ENCODE measurements around the gene PLD4. TPM values are rescaled to one million over a fixed set of nuclear protein-coding genes. Genes with fewer than 3 reads are reported as not detected.
"Not testable (repeated sequence)": the region's sequence is repeated elsewhere in the genome, so short reads cannot be mapped to it uniquely, and the experiment has no call there.

PLD4 gene
- total RNA-seq, 1 donor from 2014 or later = 0.05 TPM

GRCh38 chr14:104942586-104942985 lies 17.9 kb downstream of the PLD4 start:
- no peak for DNase-seq (ENCODE audit: low spot score, unreplicated experiment)
- no peak for TF ChIP-seq CTCF (IDR thresholded peaks at IDR 0.05; ENCODE audit: unreplicated experiment)
- H3K4me3 Mint-ChIP-seq (ENCODE audit: low read depth) = no peak overlapping the region
- H3K9me3 Mint-ChIP-seq (ENCODE audit: low read depth) = no peaks in the 10 kb centered on the region
- peaks cover 35% of the 10 kb centered on the region for H3K27me3 Mint-ChIP-seq
- H3K36me3 Mint-ChIP-seq (ENCODE audit: insufficient read depth) = no peaks in the 10 kb centered on the region
- H3K4me1 Mint-ChIP-seq (ENCODE audit: low read depth) = no peaks in the 10 kb centered on the region
- no peak overlapping the region for H3K27ac Mint-ChIP-seq

- H3K27me3 Mint-ChIP-seq = peaks cover 27% of the 10 kb centered on the region
- H3K27ac Mint-ChIP-seq; H3K9me3 Mint-ChIP-seq (ENCODE audit: low read depth); H3K4me1 Mint-ChIP-seq (ENCODE audit: low read depth); H3K4me3 Mint-ChIP-seq (ENCODE audit: low read depth); H3K36me3 Mint-ChIP-seq (ENCODE audit: insufficient read depth); DNase-seq (ENCODE audit: low spot score, unreplicated experiment): not testable (repeated sequence)
Measured at GRCh38 chr14:104943216-104944015, 18.7 kb downstream of the PLD4 start.

- H3K4me3 Mint-ChIP-seq (ENCODE audit: low read depth); H3K36me3 Mint-ChIP-seq (ENCODE audit: insufficient read depth); H3K4me1 Mint-ChIP-seq (ENCODE audit: low read depth); H3K9me3 Mint-ChIP-seq (ENCODE audit: low read depth); DNase-seq (ENCODE audit: low spot score, unreplicated experiment); H3K27ac Mint-ChIP-seq: not testable (repeated sequence)
- H3K27me3 Mint-ChIP-seq = peaks cover 21% of the 10 kb centered on the region
Measured at GRCh38 chr14:104944016-104944308, 19.3 kb downstream of the PLD4 start.

GRCh38 chr14:104944436-104945205 lies 19.9 kb downstream of the PLD4 start:
- H3K27ac Mint-ChIP-seq; H3K9me3 Mint-ChIP-seq (ENCODE audit: low read depth); H3K36me3 Mint-ChIP-seq (ENCODE audit: insufficient read depth); DNase-seq (ENCODE audit: low spot score, unreplicated experiment); H3K4me1 Mint-ChIP-seq (ENCODE audit: low read depth); H3K4me3 Mint-ChIP-seq (ENCODE audit: low read depth): not testable (repeated sequence)
- peaks cover 15% of the 10 kb centered on the region for H3K27me3 Mint-ChIP-seq

- not testable (repeated sequence) for H3K4me1 Mint-ChIP-seq (ENCODE audit: low read depth); H3K4me3 Mint-ChIP-seq (ENCODE audit: low read depth); H3K27ac Mint-ChIP-seq; H3K9me3 Mint-ChIP-seq (ENCODE audit: low read depth); DNase-seq (ENCODE audit: low spot score, unreplicated experiment); H3K36me3 Mint-ChIP-seq (ENCODE audit: insufficient read depth); H3K27me3 Mint-ChIP-seq
Measured at GRCh38 chr14:104945266-104945665, 20.6 kb downstream of the PLD4 start.

GRCh38 chr14:104945986-104946965 lies 21.6 kb downstream of the PLD4 start:
- H3K27me3 Mint-ChIP-seq; DNase-seq (ENCODE audit: low spot score, unreplicated experiment); H3K9me3 Mint-ChIP-seq (ENCODE audit: low read depth); H3K27ac Mint-ChIP-seq; H3K4me1 Mint-ChIP-seq (ENCODE audit: low read depth); H3K4me3 Mint-ChIP-seq (ENCODE audit: low read depth); H3K36me3 Mint-ChIP-seq (ENCODE audit: insufficient read depth): not testable (repeated sequence)

GRCh38 chr14:104947201-104947600 lies 22.5 kb downstream of the PLD4 start:
- not testable (repeated sequence) for H3K36me3 Mint-ChIP-seq (ENCODE audit: insufficient read depth)

GRCh38 chr14:104947881-104948735 lies 23.4 kb downstream of the PLD4 start:
- not testable (repeated sequence) for DNase-seq (ENCODE audit: low spot score, unreplicated experiment); H3K4me3 Mint-ChIP-seq (ENCODE audit: low read depth); H3K36me3 Mint-ChIP-seq (ENCODE audit: insufficient read depth); H3K27me3 Mint-ChIP-seq; H3K9me3 Mint-ChIP-seq (ENCODE audit: low read depth); H3K4me1 Mint-ChIP-seq (ENCODE audit: low read depth); H3K27ac Mint-ChIP-seq

More at GRCh38 chr14:104947201-104947600, 22.5 kb downstream of the PLD4 start:
- DNase-seq (ENCODE audit: low spot score, unreplicated experiment); H3K9me3 Mint-ChIP-seq (ENCODE audit: low read depth); H3K4me1 Mint-ChIP-seq (ENCODE audit: low read depth); H3K27me3 Mint-ChIP-seq; H3K4me3 Mint-ChIP-seq (ENCODE audit: low read depth); H3K27ac Mint-ChIP-seq: not testable (repeated sequence)
